DMS53 treated with DMSO at 0.1 percent for 48 hours (cell line): ENCODE measurements around the gene SPARC.

Experiments used
- DNase-seq: peaks from one replicate; lab custom pipeline; 2025; ENCODE audit not compliant: unreplicated experiment; lab: John Stamatoyannopoulos, UW

Gene SPARC

DNA sequence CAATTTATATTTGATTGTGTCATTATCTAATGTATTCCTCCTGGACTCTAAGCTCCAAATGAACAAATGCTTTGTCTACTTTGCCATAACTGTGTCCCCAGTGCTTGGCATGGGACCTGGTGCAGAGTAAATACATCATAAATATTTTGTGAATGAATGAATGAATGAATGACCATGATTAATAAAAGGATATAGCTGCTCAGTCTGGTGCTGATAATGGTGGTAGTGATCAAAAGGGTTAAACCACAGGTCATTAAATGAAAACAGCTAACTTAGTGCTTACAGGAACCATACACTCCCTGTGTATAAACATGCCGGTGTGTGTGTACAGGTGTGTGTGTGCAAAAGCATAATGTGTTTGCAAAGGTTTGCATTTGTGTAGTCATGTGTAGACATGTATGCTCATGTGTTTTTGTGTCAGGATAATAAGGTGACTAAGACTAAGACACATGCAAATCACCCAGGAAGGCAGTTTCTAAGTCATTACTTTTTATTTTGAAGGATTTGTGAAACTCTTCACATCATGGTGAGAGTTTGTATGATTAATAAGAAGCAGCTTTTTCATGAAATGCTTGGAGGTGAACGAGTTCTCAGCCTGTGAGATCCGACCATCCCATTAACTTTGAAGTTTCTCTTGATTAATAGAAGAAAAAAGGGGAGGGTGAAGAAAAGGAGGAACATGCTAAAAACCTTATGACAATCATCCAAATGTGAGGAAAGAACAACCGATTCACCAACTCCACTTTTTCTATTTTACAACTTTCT is 24.6 kb downstream of the SPARC start:
- DNase-seq: no peak

DNA sequence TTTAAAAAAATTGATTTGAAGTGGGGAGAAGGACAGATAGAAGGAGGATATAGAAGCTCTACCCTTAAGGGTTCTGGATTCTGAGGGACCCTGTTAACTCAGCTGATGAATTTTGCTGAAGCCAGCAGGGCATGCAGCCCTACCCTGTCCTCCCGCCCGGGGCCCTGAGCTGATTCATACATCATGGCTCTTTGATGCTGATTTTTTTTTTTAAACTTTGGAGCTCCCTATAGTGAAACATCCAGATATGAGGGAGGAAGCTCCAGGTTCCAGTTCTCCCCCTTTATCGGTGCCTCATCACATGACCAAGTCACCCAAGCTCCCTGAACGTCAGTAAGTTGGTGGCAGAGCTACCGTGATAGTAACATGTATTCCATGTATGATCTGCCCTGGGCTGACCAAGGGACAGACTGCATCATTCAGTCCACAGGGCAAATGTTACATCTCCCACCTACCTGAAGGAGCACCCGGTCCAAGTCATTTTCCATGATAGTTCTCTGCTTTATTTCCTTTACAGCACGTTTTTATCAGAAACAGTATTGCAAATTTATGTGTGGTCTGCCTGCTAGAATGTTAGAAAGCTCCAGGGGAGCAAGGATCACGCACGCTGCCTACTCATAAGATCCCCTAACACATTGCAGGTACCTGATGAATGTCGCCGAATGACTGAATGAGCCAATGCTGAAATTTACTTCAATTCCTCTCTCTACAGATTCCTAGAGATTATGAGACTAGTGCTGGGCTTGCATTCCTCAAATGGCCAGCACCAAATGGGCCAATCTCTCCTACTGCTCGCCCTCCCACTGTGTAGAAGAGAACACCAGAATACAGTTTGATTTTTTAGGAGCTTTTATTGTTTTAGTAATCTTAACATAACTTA is 25.9 kb downstream of the SPARC start:
- no peak for DNase-seq

DNA sequence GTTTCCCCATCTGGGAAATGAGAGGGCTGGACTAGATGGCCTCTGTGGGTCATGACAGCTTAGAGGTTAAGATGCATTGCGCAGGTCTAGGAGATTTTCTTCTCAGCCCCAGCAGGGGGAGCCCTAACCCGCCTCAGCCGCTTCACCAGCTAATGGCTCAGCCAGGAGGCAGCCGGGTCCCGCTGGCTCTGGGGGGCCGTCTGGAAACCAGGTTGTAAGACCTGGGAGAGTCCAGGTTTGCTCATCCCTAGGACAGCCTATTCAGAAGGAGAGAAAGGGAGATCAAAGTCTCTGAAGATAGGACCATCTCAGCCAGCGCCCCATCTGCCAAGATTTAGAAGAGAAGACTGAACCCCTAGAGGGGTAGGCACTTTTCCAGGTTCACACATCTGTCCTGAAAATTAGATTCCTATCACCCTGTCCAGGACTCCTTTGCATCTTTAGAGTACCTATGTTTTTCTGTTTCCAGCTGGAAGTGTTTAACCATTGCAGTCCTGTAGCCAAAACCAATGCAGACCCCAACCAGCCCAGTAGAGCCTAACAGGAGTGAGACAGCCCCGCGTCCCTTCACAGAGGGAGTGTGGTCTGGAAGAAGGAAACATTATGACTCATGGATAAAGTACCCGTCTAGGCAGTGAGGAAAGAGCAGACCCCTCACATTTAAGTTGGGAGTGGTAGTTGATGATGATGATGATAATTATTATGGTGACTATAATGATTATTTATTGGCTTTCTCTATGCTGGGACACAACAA is 27.5 kb downstream of the SPARC start:
- peak; percentile 71 for DNase-seq

- no peak for DNase-seq
Measured at GRCh38 chr5:151657114-151657513, 29.6 kb downstream of the SPARC start.

- no peak for DNase-seq
Measured at GRCh38 chr5:151656311-151656710, 30.4 kb downstream of the SPARC start.

DNA sequence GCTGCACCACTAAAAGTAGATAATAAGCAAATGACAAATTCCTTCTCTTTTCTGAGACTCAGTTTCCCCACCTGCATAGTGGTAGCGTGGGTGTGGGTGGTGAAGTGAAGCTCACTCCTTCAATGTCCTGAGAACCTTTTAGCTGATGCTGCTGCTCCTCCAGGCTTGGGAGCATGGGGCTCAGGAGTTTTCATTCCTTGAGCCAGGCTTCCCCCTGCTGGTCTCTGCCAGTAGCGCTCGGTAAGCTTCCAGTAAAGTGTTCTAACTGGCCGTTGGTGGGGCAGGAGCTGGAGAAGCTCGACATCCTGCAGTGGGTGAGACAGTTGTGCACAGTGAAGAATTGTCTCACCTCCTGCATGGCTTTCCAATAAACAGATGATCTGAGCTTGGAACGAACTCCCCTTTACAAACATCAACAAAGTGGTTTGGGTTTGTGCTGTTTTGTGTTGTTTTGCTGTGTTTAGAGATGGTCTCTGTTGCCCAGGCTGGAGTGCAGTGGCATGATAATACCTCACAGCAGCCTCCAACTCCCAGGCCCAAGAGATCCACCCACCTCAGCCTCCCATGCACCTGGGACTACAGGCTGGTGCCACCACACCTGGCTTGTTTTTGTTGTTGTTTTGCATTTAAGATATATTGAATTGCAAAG is 34.6 kb downstream of the SPARC start:
- peak; percentile 67 for DNase-seq

DNA sequence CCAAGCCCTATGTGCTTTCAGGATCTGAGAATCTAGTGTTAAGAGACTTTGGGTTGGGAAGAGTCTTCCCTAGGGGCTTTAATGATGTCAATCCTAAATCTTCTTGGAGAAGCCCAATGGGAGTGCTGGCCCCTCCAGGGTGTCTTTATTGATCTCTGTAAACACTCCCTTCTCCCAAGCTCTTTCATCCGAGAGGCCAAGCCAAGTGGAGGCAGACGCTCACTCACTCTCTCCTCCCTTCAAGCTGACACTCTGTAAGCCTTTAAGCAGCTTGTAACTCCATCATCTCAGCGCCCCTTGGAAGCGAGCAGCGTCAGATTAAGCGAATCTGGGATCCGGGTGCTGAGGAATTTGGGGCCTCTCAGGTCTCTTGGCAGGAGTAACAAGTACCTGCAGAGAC is 37.7 kb downstream of the SPARC start:
- DNase-seq: no peak

DNA sequence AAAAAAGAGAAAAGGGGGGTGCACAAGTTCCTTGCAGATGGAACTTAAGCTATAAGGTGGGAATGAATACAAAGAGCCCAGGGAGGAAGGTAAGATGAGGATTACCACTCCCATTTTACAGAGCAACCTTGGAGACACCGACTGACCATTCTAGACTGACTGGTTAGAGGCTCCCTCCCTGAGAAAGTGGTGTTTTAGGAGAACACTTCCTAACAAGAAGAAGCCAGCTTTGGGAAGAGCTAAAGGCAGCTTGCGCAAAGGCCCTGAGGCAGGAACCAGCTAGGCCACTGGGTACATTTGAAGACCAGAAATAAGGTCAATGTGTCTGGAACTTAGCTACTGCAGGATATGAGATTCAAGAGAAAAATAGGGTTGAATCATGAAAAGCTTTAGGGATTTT is 38.6 kb downstream of the SPARC start:
- DNase-seq: no peak

DNA sequence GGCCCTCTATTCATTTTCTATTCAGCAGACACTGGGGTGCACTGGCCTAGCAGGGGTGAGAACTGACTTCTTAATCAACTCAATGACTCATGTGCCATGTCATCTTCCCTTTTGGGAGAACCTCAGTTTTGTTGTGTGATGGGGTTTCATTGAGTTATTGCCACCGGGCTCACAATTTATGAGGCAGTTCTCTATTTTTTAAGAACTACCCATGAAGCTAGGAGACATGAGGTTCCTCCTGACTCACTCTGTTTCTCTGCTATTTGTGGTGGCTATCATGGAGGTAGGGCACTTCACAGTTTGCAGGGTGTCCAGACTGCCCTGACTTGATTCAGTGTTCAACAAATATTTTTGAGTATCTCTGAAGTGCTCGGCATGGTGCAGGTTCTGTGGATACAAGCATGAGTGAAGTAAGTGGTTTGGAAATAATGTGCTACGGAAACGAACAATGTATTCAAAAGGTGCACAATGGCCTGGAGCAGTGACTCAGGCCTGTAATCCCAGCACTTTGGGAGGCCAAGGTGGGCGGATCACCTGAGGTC is 39.3 kb downstream of the SPARC start:
- peak; percentile 70 for DNase-seq

DNA sequence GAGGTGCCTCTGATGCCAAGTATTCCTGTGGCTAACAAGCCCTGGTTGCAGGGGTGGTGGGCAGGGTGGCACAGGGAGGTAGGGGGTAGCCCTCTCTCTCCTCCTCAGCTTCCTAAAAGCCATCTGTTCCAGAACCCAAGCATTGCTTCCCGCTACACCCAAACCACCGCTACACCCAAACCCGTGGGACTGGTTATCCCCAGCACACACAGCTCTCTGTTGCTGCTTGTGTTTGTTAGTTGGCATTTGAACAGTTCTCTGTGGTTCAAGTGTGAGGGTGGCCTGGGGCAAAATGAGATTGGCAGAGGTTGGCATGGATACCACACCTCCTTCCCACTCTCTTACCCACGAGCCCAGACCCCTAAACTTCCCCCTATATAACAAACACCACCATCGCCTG is 40.4 kb downstream of the SPARC start:
- DNase-seq: no peak

DNA sequence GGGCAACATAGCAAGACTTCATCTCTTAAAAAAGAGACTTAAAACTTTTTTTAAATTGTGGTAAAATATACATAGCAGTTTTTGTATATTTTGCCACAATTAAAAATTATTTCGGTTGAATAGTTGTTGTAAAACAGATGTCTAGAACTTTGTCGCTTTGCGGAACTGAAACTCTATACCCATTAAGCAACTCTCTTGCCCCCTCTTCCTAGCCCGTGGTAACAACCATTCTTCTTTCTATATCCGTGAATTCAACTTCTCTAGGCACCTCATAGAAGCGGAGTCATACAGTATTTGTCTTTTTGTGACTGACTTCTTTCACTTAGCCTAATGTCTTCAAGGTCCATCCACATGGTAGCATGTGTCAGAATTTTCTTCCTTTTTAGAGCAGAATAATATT is 43.3 kb downstream of the SPARC start:
- DNase-seq: no peak

GRCh38 chr5:151642472-151643140 is 44.1 kb downstream of the SPARC start:
- DNase-seq: no peak

DNA sequence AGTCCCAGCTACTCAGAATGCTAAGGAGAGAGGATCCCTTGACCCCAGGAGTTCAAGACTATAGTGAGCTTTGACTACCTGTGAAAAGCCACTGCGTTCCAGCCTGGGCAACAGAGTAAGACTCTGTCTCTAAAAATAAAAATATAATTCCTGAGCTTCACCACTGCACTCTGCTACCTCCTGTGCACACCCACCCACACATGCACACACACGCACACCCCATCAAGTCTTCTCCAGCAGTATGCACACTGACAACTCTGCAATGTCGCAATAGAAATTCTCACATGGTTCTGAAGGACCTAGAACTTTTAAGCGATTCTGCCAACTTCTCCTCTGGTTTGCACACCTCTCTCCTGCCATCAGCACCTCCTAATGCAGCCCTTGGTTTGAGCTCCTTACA is 48.1 kb downstream of the SPARC start:
- DNase-seq: no peak

DNA sequence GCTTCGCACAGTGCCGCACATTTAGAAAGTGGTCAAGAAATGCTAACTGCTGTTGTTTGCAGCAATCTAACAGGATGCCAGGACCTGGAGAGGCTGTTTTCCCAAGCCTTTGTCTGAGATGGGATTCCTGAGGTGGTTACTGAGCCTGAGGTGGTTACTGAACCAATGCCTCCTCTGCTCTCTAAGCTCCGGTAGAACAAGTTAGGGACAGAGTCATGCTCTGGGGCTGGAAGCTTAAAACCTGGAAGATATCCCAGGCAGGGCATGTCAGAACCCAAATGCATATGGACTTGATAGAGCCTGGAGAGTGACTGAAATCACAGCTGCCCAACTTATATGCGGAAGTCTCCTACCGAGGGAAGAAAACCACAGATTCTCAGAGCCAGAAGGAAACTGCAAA is 49.0 kb downstream of the SPARC start:
- DNase-seq: no peak

DNA sequence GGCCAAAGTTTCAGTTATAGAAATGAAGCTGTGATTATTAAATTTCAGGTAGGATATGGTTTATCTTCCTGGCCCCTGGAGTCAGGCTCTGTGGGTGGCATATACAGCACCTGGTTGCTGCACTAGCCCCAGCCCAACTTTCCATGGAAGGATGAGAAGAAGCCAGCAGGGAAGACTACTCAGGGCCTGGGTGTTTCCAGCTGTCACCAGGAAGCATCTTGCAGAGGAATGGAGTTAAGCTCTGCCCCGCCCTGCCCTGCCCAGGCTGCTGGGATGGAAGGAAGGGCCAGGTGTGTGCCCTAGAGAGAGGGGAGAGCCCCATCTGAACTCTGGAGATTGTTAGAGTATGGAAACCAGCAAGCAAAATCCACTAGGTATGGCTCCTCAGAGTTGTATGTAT is 52.8 kb downstream of the SPARC start:
- DNase-seq: no peak

DNA sequence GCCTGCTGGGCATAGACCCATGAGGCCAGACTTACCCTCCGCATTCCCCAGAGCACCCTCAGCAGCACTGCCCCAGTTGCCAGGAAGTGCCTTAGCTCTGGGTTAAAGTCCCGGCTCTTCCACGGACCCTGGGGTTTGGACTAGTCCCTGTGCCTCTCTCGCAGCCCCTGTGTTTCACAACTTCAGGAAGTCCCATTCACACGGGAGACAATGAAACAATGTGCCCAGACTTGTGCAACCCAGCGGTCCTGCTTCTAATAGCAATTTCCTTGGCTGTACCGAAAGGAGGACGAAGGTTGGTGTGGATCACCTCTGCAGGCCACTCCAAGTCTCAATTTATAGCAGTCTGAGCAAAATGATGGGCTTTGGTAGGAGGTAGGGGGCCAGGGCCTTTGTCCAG is 53.8 kb downstream of the SPARC start:
- DNase-seq: no peak

GRCh38 chr5:151632524-151632923 is 54.2 kb downstream of the SPARC start:
- DNase-seq: no peak

GRCh38 chr5:151631941-151632340 is 54.8 kb downstream of the SPARC start:
- DNase-seq: no peak

GRCh38 chr5:151630088-151630487 is 56.6 kb downstream of the SPARC start:
- no peak for DNase-seq

DNA sequence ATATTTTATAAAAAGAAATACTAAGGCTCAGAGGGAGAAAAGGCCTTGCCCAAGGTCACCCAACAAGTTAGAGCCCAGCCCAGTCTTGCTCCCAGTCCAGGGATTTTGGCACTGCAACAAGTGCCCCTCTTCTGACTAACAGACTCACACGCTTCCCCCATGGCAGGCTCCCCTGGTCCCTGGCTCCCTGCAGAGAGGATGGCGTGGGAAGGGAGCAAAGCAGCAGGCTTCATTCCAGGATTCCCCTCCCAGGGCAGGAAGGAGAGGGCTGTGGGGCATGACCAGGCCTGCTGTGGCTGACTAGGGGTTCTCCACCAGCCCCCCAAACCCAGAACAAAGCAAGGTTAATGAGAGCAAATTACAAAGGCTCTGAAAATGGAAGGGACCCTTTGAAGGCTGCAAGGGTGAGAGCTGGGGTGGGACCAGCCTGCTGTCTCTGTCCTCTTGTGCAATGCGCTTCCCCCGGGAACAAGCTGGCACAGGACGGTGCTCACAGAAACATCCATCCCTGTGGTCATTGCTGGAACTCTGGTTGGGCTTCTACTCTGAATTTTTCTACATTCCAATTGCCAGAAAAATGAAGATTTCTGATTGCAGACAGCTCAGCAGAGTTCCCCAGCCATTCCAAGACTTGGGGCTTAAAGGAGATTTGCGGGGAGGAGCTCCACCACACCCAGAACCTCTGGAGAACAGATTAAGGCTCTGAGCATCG is 58.4 kb downstream of the SPARC start:
- DNase-seq: no peak
